PFSK-1 (cell line): ENCODE results near the gene CSDE1.

Experiments
- FOXP2 ChIP-seq: optimal IDR thresholded peaks from 2 replicates; pipeline ENCODE3; 2011; ENCODE audit warnings: borderline replicate concordance, control low read depth, inconsistent platforms; ENCODE audit not compliant: insufficient read depth; ENCODE audit errors: extremely low read length, extremely low read depth
- POLR2AphosphoS5 ChIP-seq: IDR thresholded peaks from 2 replicates; pipeline ENCODE4 v1.6.1; 2012; ENCODE audit warnings: low read depth, mild to moderate bottlenecking, control low read depth, low read length, moderate library complexity
- SIN3A ChIP-seq: IDR thresholded peaks from 2 replicates; pipeline ENCODE4 v1.6.1; 2012; ENCODE audit warnings: mild to moderate bottlenecking, low read length, moderate library complexity, borderline replicate concordance; ENCODE audit not compliant: insufficient read depth
- TAF1 ChIP-seq: IDR thresholded peaks from 2 replicates; pipeline ENCODE4 v1.6.1; 2012; ENCODE audit warnings: low read length, control low read depth, borderline replicate concordance; ENCODE audit not compliant: insufficient read depth
- TF ChIP-seq, protein P1 (sequence below), 2 experiments: IDR thresholded peaks; 2 replicates each; pipeline versions ENCODE4 v1.6.1 to v1.8.0; 2011 to 2012; ENCODE audit warnings: low read depth in 2 of 2, low read length in 2 of 2, control low read depth in 1 of 2, inconsistent platforms in 1 of 2, mild to moderate bottlenecking in 1 of 2, moderate library complexity in 1 of 2; ENCODE audit not compliant: insufficient read depth in 1 of 2

Gene CSDE1

DNA sequence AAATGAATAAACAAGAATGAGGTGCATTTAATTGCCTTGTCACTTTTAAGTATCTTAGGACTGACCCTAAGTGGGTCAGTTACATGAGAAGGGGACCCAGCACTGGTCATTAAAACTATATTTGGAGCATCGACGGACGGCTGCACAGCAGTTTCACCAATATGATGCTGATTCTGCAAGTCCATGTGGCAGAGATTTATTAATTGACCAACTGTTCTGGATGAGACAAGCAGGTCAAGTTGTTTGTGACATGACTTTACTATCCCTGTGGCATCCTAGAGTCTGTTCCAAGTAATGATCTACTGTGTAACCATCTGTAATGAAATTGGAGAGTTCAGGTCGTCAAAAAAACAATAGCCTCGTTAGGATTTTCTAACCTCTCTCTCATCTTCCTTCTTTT is 71.9 kb downstream of the CSDE1 start:
- TF ChIP-seq POLR2AphosphoS5 = no peak
- no peak for TF ChIP-seq SIN3A
- TF ChIP-seq, protein P1, sequence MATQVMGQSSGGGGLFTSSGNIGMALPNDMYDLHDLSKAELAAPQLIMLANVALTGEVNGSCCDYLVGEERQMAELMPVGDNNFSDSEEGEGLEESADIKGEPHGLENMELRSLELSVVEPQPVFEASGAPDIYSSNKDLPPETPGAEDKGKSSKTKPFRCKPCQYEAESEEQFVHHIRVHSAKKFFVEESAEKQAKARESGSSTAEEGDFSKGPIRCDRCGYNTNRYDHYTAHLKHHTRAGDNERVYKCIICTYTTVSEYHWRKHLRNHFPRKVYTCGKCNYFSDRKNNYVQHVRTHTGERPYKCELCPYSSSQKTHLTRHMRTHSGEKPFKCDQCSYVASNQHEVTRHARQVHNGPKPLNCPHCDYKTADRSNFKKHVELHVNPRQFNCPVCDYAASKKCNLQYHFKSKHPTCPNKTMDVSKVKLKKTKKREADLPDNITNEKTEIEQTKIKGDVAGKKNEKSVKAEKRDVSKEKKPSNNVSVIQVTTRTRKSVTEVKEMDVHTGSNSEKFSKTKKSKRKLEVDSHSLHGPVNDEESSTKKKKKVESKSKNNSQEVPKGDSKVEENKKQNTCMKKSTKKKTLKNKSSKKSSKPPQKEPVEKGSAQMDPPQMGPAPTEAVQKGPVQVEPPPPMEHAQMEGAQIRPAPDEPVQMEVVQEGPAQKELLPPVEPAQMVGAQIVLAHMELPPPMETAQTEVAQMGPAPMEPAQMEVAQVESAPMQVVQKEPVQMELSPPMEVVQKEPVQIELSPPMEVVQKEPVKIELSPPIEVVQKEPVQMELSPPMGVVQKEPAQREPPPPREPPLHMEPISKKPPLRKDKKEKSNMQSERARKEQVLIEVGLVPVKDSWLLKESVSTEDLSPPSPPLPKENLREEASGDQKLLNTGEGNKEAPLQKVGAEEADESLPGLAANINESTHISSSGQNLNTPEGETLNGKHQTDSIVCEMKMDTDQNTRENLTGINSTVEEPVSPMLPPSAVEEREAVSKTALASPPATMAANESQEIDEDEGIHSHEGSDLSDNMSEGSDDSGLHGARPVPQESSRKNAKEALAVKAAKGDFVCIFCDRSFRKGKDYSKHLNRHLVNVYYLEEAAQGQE (IDR thresholded peaks at IDR 0.05; ENCODE audit: insufficient read depth in 1 of 2, low read depth in 2 of 2, low read length in 2 of 2) = no peak
- TF ChIP-seq FOXP2 = no peak
- TF ChIP-seq TAF1 = no peak

DNA sequence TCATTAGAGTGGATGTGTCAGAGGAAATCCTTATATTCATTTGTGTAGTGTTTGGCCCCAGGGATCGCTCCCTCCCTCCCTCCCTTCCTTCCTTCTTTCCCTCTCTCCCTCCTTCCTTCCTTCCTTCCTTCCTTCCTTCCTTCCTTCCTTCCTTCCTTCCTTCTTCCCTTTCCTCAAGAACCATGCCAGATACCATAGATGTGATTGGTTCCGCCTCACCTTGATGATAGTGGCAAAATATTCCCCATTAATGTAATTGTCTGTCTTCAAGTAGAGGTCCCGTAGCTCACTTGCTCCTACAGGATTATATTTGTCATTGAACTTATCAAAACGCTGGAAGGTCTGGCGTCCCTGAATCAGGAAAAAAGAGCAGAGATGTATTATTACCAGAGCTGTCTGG is 80.1 kb downstream of the CSDE1 start:
- TF ChIP-seq POLR2AphosphoS5 (no peak), TAF1 (no peak), SIN3A (no peak), FOXP2 (no peak)
- TF ChIP-seq, protein P1 (IDR thresholded peaks at IDR 0.05; ENCODE audit: insufficient read depth in 1 of 2, low read depth in 2 of 2, low read length in 2 of 2) = no peak

DNA sequence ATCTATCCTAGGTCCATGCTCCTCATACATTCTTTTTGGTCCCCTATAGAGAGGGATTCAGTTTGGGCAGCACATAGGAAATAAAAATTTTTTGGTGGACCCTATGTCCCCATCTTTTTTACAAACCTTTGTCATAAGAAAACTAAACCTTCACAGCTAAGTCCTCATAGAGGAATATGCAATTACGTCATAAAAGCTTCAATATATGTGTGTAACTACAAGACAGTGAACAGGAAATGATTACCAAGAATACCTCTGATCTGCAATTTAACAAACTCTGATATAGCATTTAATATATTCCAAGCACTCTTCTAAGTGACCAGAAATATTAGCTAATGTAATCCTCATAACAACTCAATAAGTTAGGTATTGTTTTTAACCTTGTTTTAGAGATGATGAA is 81.7 kb downstream of the CSDE1 start:
- TF ChIP-seq TAF1 = no peak
- TF ChIP-seq, protein P1 (IDR thresholded peaks at IDR 0.05; ENCODE audit: insufficient read depth in 1 of 2, low read depth in 2 of 2, low read length in 2 of 2) = no peak
- no peak for TF ChIP-seq SIN3A
- no peak for TF ChIP-seq POLR2AphosphoS5
- no peak for TF ChIP-seq FOXP2

DNA sequence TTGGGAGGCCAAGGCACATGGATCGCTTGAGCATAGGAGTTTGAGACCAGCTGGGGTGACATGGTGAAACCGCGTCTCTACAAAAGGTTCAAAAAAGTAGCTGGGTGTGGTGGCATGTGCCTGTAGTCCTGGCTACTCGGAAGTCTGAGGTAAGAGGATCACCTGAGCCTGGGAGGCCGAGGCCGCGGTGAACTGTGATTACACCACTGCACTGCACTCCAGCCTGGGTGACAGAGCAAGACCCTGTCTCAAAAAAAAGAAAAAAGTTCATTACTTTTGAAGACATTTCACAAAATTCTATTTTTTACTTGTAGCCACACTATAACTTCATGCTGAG is 85.9 kb downstream of the CSDE1 start:
- TF ChIP-seq FOXP2 (no peak), SIN3A (no peak), POLR2AphosphoS5 (no peak), TAF1 (no peak)
- TF ChIP-seq, protein P1 (IDR thresholded peaks at IDR 0.05; ENCODE audit: insufficient read depth in 1 of 2, low read depth in 2 of 2, low read length in 2 of 2) = no peak

DNA sequence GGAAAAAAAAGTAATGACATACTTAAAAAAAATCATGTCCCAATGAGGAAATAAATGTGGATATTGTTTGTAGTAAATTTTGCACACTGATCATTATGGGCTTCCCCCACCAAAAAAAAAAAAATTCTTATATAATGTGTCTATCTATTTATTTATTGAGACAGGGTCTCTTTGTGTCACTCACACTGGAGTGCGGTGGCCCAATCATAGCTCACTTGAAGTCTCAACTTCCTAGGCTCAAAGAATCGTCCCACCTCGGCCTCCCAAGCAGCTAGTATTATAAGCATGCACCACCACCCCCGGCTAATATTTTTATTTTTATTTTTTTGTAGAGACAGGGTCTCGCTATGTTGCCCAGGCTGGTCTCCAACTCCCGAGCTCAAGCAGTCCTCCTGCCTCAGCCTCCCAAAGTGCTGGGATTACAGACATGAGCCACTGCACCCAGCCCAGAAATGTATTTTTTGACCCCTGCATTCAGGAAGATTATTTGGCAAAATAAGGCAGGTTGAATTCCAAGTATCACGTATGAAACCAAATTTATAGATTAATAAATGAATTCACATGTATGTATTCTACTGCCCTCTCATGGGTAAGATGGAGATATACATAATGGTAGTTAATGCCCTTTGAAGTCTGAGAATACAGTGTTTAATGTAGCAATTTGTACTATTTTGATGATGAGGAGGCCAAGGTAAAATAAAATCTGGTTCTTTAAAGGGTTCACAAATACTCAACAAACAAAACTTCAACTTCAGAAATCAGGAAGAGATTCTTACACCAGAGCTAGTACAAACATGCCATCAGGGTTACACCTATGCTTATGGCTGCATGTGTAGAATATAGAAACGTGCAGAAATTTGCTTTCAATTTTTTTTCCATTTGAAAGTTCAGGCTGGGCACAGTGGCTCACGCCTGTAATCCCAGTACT is 86.5 kb downstream of the CSDE1 start:
- TF ChIP-seq FOXP2 = no peak
- no peak for TF ChIP-seq SIN3A
- TF ChIP-seq, protein P1 (IDR thresholded peaks at IDR 0.05; ENCODE audit: insufficient read depth in 1 of 2, low read depth in 2 of 2, low read length in 2 of 2) = no peak
- TF ChIP-seq POLR2AphosphoS5 = no peak
- TF ChIP-seq TAF1 = no peak
